Putamen (tissue), 1 donor: ENCODE measurements around the gene MED26.

Source experiments
- DNase-seq: peaks from one replicate; pipeline ENCODE4 v3.0.0-alpha.2; 2016; ENCODE audit warnings: low spot score

Gene MED26

DNA sequence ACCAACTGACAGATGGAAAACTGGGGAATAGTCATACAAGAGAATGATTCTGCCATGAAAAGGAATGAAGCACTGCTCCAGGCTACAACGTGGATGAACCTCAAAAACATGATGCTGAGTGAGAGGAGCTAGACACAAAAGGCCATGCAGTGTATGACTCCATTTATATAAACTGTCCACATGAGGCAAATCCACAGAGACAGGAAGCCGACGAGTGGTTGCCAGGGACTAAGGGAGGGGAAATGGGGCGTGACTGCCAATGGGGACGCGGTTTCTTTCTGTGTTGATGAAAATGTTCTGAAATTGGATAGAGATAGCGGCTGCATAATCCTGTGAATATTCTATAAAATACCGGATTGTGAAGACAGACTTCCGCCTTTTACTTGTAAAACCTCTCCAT is 21.7 kb upstream of the MED26 start:
- DNase-seq, result no peak

DNA sequence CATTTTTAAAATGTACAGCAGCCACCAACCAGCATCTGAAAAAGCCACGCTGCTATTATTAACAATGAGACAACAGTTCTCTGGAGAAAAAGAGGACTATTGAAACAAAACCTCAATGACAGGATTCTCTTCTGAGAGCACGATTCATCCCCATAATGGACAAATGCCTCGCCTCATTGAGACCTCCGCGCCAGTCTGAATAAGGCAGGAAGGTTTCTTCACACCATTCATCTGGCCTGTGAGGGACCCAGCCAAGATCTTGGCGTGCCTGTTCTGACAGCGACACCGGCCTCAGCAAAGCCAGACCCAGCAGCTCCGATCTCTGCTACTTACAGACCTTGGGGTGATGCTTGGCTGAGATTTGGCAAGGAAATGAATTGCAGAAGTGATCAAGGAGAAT is 17.1 kb upstream of the MED26 start:
- DNase-seq, result peak; percentile 87

GRCh38 chr19:16641695-16642094 is 13.7 kb upstream of the MED26 start:
- DNase-seq, result no peak

GRCh38 chr19:16640951-16641350 is 12.9 kb upstream of the MED26 start:
- no peak for DNase-seq

- DNase-seq, result no peak
These were observed 10.7 kb upstream of the MED26 start for GRCh38 chr19:16638666-16639065.

DNA sequence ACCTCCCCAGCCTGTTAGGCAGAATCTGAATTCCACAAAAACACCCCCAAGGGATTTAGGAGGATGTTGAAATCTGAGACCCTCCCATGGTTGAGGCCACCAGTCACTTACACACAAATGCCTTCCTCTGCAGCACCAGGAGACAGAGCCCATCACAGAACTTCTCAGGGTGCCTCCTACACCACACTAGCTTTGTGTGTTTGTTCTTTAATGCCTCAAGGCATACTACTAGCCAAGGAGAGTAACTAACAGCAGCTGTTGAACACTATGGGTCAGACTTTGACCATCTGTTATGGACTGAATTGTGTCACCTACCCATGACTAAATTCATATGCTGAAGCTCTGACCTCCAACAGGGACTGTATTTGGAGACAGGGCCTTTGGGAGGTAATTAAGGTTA is 9.5 kb upstream of the MED26 start:
- DNase-seq, result no peak

GRCh38 chr19:16631465-16631864 is 3.5 kb upstream of the MED26 start:
- DNase-seq, result no peak

GRCh38 chr19:16628984-16629691 is 1.1 kb upstream of the MED26 start:
- DNase-seq, result no peak

GRCh38 chr19:16627928-16628182 is 149 bp downstream of the MED26 start:
- no peak for DNase-seq

GRCh38 chr19:16627193-16627927 is 644 bp downstream of the MED26 start:
- no peak for DNase-seq

DNA sequence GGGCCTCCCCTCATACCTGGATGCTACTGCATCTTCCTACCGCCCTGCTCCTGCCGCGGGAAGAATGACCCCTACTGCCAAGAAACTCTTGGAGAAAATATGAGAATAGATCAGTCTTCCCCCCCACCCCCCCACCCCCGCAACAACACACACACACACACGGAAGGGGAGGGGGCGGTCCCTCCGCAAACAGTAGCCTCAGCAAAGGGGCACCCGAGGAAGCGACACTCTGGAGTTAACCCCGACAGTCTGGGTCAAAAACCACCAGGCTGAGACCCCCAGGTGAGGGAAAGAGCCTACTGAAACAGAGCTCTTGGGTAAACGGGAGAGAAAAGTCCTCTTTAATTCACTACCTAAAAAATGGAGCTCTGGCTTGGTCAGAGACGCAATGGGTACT is 1.2 kb downstream of the MED26 start:
- no peak for DNase-seq

GRCh38 chr19:16625163-16625958 is 2.6 kb downstream of the MED26 start:
- no peak for DNase-seq

GRCh38 chr19:16624236-16624635 is 3.8 kb downstream of the MED26 start:
- DNase-seq, result no peak

GRCh38 chr19:16623576-16623975 is 4.4 kb downstream of the MED26 start:
- no peak for DNase-seq

- DNase-seq, result no peak
These were observed 4.9 kb downstream of the MED26 start for GRCh38 chr19:16623066-16623465.

- no peak for DNase-seq
These were observed 6.7 kb downstream of the MED26 start for GRCh38 chr19:16621165-16621800.

DNA sequence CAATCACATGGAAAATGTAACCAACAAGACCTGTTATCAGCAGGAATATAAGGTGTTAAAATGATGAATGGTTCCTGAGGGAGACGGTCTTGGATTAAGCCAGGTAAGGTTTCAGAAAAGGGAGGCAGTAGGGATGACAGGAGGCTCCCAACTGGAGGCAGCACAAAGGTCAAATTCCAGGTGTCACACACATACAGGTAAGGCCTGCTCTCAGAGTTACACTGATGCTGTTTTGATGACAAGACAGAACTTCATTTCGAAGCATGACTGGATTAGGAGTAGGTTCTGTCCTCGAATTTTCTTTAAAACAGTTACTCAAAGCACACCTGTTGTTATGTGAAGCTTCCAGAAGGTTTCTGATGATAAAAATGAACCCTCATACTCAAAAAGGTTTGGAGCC is 7.4 kb downstream of the MED26 start:
- DNase-seq, result no peak

DNA sequence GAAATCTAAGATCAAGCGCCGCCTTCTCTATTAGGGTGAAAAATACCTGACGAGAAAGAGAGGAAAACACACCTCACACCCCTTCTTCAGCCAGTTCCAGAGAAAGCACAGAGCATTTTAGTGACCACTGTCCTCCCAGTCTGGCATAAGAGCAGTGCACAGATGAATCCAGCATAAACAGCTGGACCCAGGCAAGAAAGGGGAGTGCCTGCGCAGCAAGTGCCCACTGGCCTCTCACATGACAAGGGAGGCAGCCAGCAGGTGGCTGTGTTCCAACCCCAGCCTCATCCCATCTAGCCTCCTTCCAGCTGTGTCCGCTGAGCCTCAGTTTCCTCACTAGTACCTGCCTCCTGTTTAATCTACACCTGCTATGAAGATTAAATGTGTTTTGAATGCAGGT is 8.0 kb downstream of the MED26 start:
- DNase-seq, result no peak

DNA sequence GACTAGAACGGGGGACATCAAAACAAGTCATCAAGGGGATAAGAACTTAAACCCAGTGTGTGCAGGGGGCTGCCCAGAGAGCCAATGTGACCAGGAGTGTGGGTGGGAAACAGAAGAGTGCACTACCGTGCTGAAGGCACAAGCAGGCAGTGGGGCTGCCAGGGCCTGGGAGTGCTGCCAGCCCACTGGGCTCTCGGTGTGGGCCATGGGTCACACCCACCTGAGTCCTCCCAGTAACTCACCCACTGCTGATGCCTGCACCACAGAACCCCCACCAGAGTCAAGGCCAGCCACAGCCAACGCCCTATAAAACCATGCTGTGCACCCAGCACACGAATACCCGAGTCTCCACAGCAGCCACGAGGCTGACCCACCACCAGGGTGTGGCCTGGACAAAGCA is 8.5 kb downstream of the MED26 start:
- DNase-seq, result no peak

DNA sequence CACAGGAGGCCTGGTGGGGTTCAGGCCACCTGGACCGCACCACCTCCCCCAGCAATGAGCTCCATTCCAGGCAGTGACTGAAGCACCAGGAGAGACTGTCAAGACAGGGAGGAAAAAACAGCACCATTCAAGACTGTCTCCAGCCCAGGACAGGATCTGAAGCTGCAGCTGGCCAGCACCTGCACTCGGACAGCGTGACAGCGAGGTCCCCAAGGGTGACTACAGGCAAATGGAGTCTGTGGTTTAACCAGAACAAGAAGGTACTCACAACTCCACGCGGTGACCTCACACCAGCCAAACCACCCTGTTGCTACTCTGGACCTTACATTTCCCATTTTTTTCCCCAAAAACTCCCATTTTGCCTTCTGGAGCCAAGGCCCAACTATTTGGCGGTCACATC is 9.8 kb downstream of the MED26 start:
- no peak for DNase-seq

- DNase-seq, result no peak
These were observed 12.2 kb downstream of the MED26 start for GRCh38 chr19:16615808-16616207.

DNA sequence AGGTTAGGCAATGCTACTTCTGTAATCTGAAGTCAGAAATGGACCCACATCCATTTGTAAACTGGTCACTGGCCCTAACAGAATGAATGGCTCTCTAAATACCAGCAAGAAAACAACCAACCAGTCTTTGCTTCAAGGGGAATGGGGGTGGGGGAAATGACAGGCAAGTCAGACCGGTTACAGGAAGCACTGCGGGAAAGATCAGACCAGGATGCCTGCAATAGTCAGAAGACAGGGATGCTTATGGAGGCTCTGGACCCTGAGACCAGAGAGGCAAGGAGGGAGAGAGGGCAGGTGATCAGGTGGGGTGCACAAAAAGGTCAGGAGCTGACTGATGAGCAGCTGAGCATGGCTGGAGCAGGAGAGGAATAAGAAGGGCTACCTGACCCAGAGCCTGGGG is 13.1 kb downstream of the MED26 start:
- no peak for DNase-seq

DNA sequence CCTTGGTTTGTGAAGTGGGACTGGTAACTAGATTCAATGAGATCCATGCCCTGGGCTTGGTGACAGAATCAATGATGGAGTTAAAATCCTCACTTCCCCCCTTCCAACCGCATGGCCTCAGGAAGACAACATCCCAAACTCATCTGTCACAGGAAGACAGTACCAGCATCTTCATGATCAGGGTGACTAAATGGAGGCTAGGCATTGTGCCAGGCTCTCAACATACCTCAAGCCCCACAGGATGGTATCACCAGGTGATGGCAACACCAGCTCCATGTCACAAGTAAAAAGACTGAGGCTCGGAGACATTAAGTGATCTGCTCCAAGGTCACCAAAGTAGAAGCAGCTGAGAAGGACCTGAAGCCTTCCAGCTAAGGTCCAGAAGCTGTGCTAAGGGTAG is 14.2 kb downstream of the MED26 start:
- DNase-seq, result no peak
